ENCODE results near the gene STX2.
"Not testable (repeated sequence)": the region's sequence is repeated elsewhere in the genome, so short reads cannot be mapped to it uniquely, and the experiment has no call there.

Gene STX2

GRCh38 chr12:130868412-130868811 is 29.4 kb upstream of the STX2 start:
- DNase-seq = no peak

- DNase-seq = no peak
Observed at GRCh38 chr12:130863298-130863697, 24.2 kb upstream of the STX2 start.

GRCh38 chr12:130862771-130863170 is 23.7 kb upstream of the STX2 start:
- not testable (repeated sequence) for DNase-seq

GRCh38 chr12:130862161-130862560 is 23.1 kb upstream of the STX2 start:
- no peak for DNase-seq

- DNase-seq = no peak
Observed at GRCh38 chr12:130860311-130860710, 21.3 kb upstream of the STX2 start.

- no peak for DNase-seq
Observed at GRCh38 chr12:130859161-130859560, 20.1 kb upstream of the STX2 start.

GRCh38 chr12:130858084-130858483 is 19.0 kb upstream of the STX2 start:
- no peak for DNase-seq

GRCh38 chr12:130856088-130856487 is 17.0 kb upstream of the STX2 start:
- DNase-seq = no peak

GRCh38 chr12:130850418-130851021 is 11.5 kb upstream of the STX2 start:
- DNase-seq = no peak

GRCh38 chr12:130849561-130850417 is 10.7 kb upstream of the STX2 start:
- DNase-seq = no peak

GRCh38 chr12:130848785-130849305 is 9.8 kb upstream of the STX2 start:
- not testable (repeated sequence) for DNase-seq

- not testable (repeated sequence) for DNase-seq
Observed at GRCh38 chr12:130848105-130848504, 9.1 kb upstream of the STX2 start.

- DNase-seq = no peak
Observed at GRCh38 chr12:130847112-130847511, 8.1 kb upstream of the STX2 start.

GRCh38 chr12:130846369-130846768 is 7.3 kb upstream of the STX2 start:
- DNase-seq = no peak

- DNase-seq = no peak
Observed at GRCh38 chr12:130839770-130840404, 837 bp upstream of the STX2 start.

GRCh38 chr12:130838284-130838950 is 633 bp downstream of the STX2 start:
- DNase-seq = no peak

GRCh38 chr12:130835436-130835835 is 3.6 kb downstream of the STX2 start:
- DNase-seq = no peak

GRCh38 chr12:130835011-130835410 is 4.0 kb downstream of the STX2 start:
- no peak for DNase-seq

GRCh38 chr12:130832561-130833209 is 6.4 kb downstream of the STX2 start:
- DNase-seq = no peak

- no peak for DNase-seq
Observed at GRCh38 chr12:130831876-130832405, 7.1 kb downstream of the STX2 start.

- DNase-seq = no peak
Observed at GRCh38 chr12:130831246-130831645, 7.8 kb downstream of the STX2 start.

- no peak for DNase-seq
Observed at GRCh38 chr12:130830246-130830551, 8.9 kb downstream of the STX2 start.

Data from DMS79 (cell line).